ENCODE measurements around the gene ZMYND8. TPM values are rescaled to one million over a fixed set of nuclear protein-coding genes. Genes with fewer than 3 reads are reported as not detected.

ZMYND8 gene
- total and polyA plus RNA-seq, 2 of the 4 experiments (the other 2 are of a cell fraction): 24.0 to 28.2 TPM

DNA sequence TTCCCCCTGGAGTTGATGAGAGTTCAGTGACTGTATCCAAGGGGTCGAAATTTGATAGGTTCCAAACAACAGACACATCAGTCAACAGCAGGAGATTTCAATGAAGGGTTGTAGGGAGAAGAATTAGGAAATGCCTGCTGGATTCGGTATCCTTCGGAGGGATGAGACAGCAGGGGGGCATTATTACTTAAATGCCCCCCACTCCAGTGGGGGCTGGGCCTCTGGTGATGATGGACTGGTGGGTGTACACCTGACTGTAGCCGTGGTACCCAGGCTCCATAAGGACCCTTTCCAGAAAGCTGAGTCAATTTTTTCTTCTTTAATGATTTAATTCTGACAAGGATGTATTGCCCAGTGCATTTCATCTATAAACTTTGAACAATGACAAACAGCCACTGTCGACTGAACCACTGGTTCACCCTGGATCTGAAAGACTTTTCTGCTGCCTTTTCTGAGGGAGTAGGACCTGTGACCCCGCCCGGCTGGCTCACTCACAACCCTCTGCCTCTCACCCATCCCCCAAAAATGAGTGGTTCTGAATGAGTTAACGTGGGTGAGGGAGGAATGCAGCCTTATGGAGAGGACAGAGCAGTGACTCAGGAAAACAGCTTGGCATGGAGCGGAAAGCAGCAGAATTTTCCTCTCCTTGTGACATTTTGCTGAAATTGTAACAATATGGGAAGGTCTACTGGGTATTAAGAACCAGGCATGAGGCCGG, 41.0 kb downstream of the ZMYND8 start:
- Histone ChIP-seq H3K18ac (ENCODE audit: low read depth, low read length) (peak overlapping the region; percentile 52), H2AK9ac (replicated peaks; ENCODE audit: low read depth, low read length, poor library complexity) (peak overlapping the region; percentile 97), H4K8ac (ENCODE audit: low read depth in 2 of 2, low read length in 2 of 2) (peak overlapping the region; percentile 89 to 96), H2BK120ac (ENCODE audit: low read depth, low read length) (peak overlapping the region; percentile 95), H2AK5ac (ENCODE audit: low read depth, low read length) (peak overlapping the region; percentile 76), H2BK20ac (ENCODE audit: low read depth, low read length) (peak overlapping the region; percentile 93), H3K79me1 (ENCODE audit: low read depth in 1 of 2, low read length in 2 of 2) (peaks cover 43 to 79% of the 10 kb centered on the region in 2 experiments), H3K9me3 (ENCODE audit: control insufficient read depth, insufficient read depth, low read length) (no peaks in the 10 kb centered on the region), H2BK15ac (ENCODE audit: low read depth, low read length) (peak overlapping the region; percentile 91), H3K27me3 (ENCODE audit: control insufficient read depth, insufficient read depth, low read length) (no peaks in the 10 kb centered on the region), H3K9me1 (ENCODE audit: insufficient read depth, low read length) (peaks cover 28% of the 10 kb centered on the region), H4K20me1 (ENCODE audit: insufficient read depth, low read length) (no peaks in the 10 kb centered on the region), H3K4me2 (ENCODE audit: low read depth, low read length) (peak overlapping the region; percentile 7), H3K14ac (replicated peaks; ENCODE audit: low read depth, low read length) (peak overlapping the region; percentile 97), H4K5ac (ENCODE audit: low read depth, low read length) (peak overlapping the region; percentile 72), H2AFZ (replicated peaks; ENCODE audit: low read length, poor library complexity) (peak overlapping the region; percentile 58), H3K9ac (ENCODE audit: low read depth, low read length) (peak overlapping the region; percentile 29), H4K91ac (ENCODE audit: insufficient read depth, low read depth, low read length) (peak overlapping the region; percentile 94), H2BK5ac (ENCODE audit: low read depth, low read length, poor library complexity, severe bottlenecking) (peak overlapping the region; percentile 94), H3K23ac (ENCODE audit: low read depth, low read length) (peak overlapping the region; percentile 61; the same call in 1 of the 2 replicates), H3K27ac (ENCODE audit: insufficient read depth, low read length) (peak overlapping the region; percentile 68), H3K4ac (ENCODE audit: low read depth, low read length) (peak overlapping the region; percentile 98), H3K4me1 (ENCODE audit: control insufficient read depth, insufficient read depth, low read length) (peaks cover 43% of the 10 kb centered on the region), H3K56ac (ENCODE audit: extremely low read depth, insufficient read depth, low read length) (peak overlapping the region; percentile 81), H3K36me3 (ENCODE audit: control insufficient read depth, insufficient read depth, low read length) (peaks cover 2% of the 10 kb centered on the region; the same call in 1 of the 2 replicates), H3K4me3 (ENCODE audit: insufficient read depth, low read depth, low read length) (no peak overlapping the region)
- CTCF ChIA-PET: interaction anchor here (1.0 to 2.9 kb wide), 2 partner anchors 43 to 69 kb away, joined by 4 to 17 read pairs; no protein-coding TSS in a partner anchor
- dilution Hi-C loops (cut with HindIII; ENCODE audit: low sequenced_read_pairs, unreplicated experiment) (no loop called here), intact Hi-C loops (cut with micrococcal nuclease) (loop anchor here (1.0 to 5.0 kb wide), 2 partner anchors 19 to 43 kb away; no protein-coding TSS in a partner anchor), in situ Hi-C loops (cut with MboI; ENCODE audit: low sequenced_read_pairs) (no loop called here)
- peak; percentile 95 for DNase-seq
- peak; percentile 66 for ATAC-seq (ENCODE audit: low read depth)
- WGBS, 2 experiments (ENCODE audit: extremely low coverage in 2 of 2, insufficient read length in 1 of 2): 0% methylated on average over 1 of the region's 10 CpGs; no CpG with 5 or more reads in 1 of the 2 experiments
- no TSS peak for BruUV-seq (replicated peaks)
- POLR2A ChIA-PET (ENCODE audit: unreplicated experiment): interaction anchor here (2.0 kb wide), 1 partner anchor 42 kb away, joined by 27 read pairs; the partner anchor contains the start of gene ZMYND8
- TF ChIP-seq RAD21 (IDR thresholded peaks at IDR 0.05; ENCODE audit: low read length): peak; percentile 27
- TF ChIP-seq CEBPB (IDR thresholded peaks at IDR 0.05; ENCODE audit: low read depth, low read length): peak; percentile 1; the same call in 1 of the 2 replicates
- peak; percentile 93 for TF ChIP-seq NFE2L2 (IDR thresholded peaks at IDR 0.05; ENCODE audit: low read depth, low read length)
- no peak for TF ChIP-seq POLR2A (IDR thresholded peaks at IDR 0.05; ENCODE audit: low read depth, low read length)
- TF ChIP-seq MXI1 (IDR thresholded peaks at IDR 0.05; ENCODE audit: borderline replicate concordance, low read depth, low read length): no peak
- TF ChIP-seq, protein P1, sequence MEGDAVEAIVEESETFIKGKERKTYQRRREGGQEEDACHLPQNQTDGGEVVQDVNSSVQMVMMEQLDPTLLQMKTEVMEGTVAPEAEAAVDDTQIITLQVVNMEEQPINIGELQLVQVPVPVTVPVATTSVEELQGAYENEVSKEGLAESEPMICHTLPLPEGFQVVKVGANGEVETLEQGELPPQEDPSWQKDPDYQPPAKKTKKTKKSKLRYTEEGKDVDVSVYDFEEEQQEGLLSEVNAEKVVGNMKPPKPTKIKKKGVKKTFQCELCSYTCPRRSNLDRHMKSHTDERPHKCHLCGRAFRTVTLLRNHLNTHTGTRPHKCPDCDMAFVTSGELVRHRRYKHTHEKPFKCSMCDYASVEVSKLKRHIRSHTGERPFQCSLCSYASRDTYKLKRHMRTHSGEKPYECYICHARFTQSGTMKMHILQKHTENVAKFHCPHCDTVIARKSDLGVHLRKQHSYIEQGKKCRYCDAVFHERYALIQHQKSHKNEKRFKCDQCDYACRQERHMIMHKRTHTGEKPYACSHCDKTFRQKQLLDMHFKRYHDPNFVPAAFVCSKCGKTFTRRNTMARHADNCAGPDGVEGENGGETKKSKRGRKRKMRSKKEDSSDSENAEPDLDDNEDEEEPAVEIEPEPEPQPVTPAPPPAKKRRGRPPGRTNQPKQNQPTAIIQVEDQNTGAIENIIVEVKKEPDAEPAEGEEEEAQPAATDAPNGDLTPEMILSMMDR (conservative IDR thresholded peaks at IDR 0.05; ENCODE audit: low read depth, low read length): no peak
- peak; percentile 53; the same call in 1 of the 2 replicates for TF ChIP-seq CHD1 (IDR thresholded peaks at IDR 0.05; ENCODE audit: low read depth, low read length)
- TF ChIP-seq, protein P2, sequence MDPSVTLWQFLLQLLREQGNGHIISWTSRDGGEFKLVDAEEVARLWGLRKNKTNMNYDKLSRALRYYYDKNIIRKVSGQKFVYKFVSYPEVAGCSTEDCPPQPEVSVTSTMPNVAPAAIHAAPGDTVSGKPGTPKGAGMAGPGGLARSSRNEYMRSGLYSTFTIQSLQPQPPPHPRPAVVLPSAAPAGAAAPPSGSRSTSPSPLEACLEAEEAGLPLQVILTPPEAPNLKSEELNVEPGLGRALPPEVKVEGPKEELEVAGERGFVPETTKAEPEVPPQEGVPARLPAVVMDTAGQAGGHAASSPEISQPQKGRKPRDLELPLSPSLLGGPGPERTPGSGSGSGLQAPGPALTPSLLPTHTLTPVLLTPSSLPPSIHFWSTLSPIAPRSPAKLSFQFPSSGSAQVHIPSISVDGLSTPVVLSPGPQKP (IDR thresholded peaks at IDR 0.05; ENCODE audit: borderline replicate concordance, low read depth, low read length): no peak
- TF ChIP-seq MAFK (IDR thresholded peaks at IDR 0.05; ENCODE audit: low read depth, low read length): peak; percentile 66
- TF ChIP-seq FOS (IDR thresholded peaks at IDR 0.05; ENCODE audit: low read depth, low read length): peak; percentile 69
- TF ChIP-seq RFX5 (IDR thresholded peaks at IDR 0.05; ENCODE audit: low read depth, low read length): no peak
- peak; percentile 35 for TF ChIP-seq SMC3 (IDR thresholded peaks at IDR 0.05; ENCODE audit: low read depth, low read length)
- TF ChIP-seq, protein P3, sequence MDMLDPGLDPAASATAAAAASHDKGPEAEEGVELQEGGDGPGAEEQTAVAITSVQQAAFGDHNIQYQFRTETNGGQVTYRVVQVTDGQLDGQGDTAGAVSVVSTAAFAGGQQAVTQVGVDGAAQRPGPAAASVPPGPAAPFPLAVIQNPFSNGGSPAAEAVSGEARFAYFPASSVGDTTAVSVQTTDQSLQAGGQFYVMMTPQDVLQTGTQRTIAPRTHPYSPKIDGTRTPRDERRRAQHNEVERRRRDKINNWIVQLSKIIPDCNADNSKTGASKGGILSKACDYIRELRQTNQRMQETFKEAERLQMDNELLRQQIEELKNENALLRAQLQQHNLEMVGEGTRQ (IDR thresholded peaks at IDR 0.05; ENCODE audit: low read depth, low read length): peak; percentile 12; the same call in 1 of the 2 replicates
- 0 out of 2 replicates have a peak, but pooled peaks have one; percentile 54 for TF ChIP-seq MAZ (IDR thresholded peaks at IDR 0.05; ENCODE audit: borderline replicate concordance, low read depth, low read length)

All from IMR-90 (cell line).